MM.1S (cell line): Measurements from ENCODE around the gene SACS.

Source experiments
- DNase-seq: peaks from one replicate; pipeline ENCODE4 v3.0.0-alpha.2; 2015
- H2AFZ ChIP-seq: fragments of 300-600 bp; sonication (generic); 2 replicates; pipeline ENCODE4 v1.6.0; 2016; ENCODE audit warnings: antibody characterized with exemption, low read length
- H3F3A ChIP-seq: fragments of 300-600 bp; sonication (generic); 2 replicates; pipeline ENCODE4 v1.6.1; 2016; ENCODE audit warnings: mild to moderate bottlenecking, antibody characterized with exemption, low read length, moderate library complexity, mixed read lengths; ENCODE audit not compliant: insufficient read depth
- H3K27ac ChIP-seq: fragments of 300-600 bp; sonication (generic); 2 replicates; pipeline ENCODE4 v1.5.1; 2016; ENCODE audit warnings: mild to moderate bottlenecking, low read length
- H3K27me3 ChIP-seq: fragments of 300-600 bp; sonication (generic); replicated peaks from 2 replicates; pipeline ENCODE4 v1.6.0; 2016; ENCODE audit warnings: low read length; ENCODE audit not compliant: insufficient read depth
- H3K36me3 ChIP-seq: fragments of 300-600 bp; sonication (generic); replicated peaks from 2 replicates; pipeline ENCODE4 v1.6.1; 2016; ENCODE audit warnings: mild to moderate bottlenecking, low read length, mixed read lengths; ENCODE audit not compliant: insufficient read depth
- H3K4me1 ChIP-seq: fragments of 300-600 bp; sonication (generic); 2 replicates; pipeline ENCODE4 v1.6.1; 2016; ENCODE audit warnings: low read length, mixed read lengths
- H3K4me2 ChIP-seq: fragments of 300-600 bp; sonication (generic); 2 replicates; pipeline ENCODE4 v1.6.0; 2016; ENCODE audit warnings: low read depth, low read length
- H3K4me3 ChIP-seq: fragments of 300-600 bp; sonication (generic); 2 replicates; pipeline ENCODE4 v1.5.1; 2016; ENCODE audit warnings: low read length, mixed read lengths
- H3K79me2 ChIP-seq: fragments of 300-600 bp; sonication (generic); 2 replicates; pipeline ENCODE4 v1.6.1; 2016; ENCODE audit warnings: mixed run types, low read length, mixed read lengths
- H3K9ac ChIP-seq: fragments of 300-600 bp; sonication (generic); 2 replicates; pipeline ENCODE4 v1.6.1; 2016; ENCODE audit warnings: low read length, mixed read lengths
- H3K9me2 ChIP-seq: fragments of 300-600 bp; sonication (generic); replicated peaks from 2 replicates; pipeline ENCODE4 v1.6.1; 2016; ENCODE audit warnings: mild to moderate bottlenecking, low read length, mixed read lengths; ENCODE audit not compliant: insufficient read depth
- H3K9me3 ChIP-seq: fragments of 300-600 bp; sonication (generic); replicated peaks from 2 replicates; pipeline ENCODE4 v1.6.1; 2016; ENCODE audit warnings: mild to moderate bottlenecking, low read length, mixed read lengths; ENCODE audit not compliant: insufficient read depth
- H4K20me1 ChIP-seq: fragments of 300-600 bp; sonication (generic); 2 replicates; pipeline ENCODE4 v1.6.1; 2016; ENCODE audit warnings: mild to moderate bottlenecking, low read length, moderate library complexity, mixed read lengths; ENCODE audit not compliant: insufficient read depth
- CTCF ChIP-seq: fragments of 300-600 bp; sonication (generic); IDR thresholded peaks from 2 replicates; pipeline ENCODE4 v1.5.1; 2016; ENCODE audit warnings: antibody characterized with exemption, low read length, mixed read lengths
- EZH2 ChIP-seq: fragments of 300-600 bp; sonication (generic); optimal IDR thresholded peaks from 2 replicates; pipeline ENCODE3; 2017; ENCODE audit warnings: low read depth, mild to moderate bottlenecking, antibody characterized with exemption, low read length, mixed read lengths
- EZH2phosphoT487 ChIP-seq: fragments of 300-600 bp; sonication (generic); IDR thresholded peaks from 2 replicates; pipeline ENCODE4 v1.6.1; 2018; ENCODE audit warnings: antibody characterized with exemption, low read length

The SACS gene

GRCh38 chr13:23399347-23399746, 34.2 kb downstream of the SACS start:
- TF ChIP-seq EZH2 (no peak), CTCF (no peak), EZH2phosphoT487 (no peak)
- H3K4me3 ChIP-seq: no peak overlapping the region
- H3K9me3 ChIP-seq: no peaks in the 10 kb centered on the region
- H3K9me2 ChIP-seq: no peaks in the 10 kb centered on the region
- no peaks in the 10 kb centered on the region for H3K4me1 ChIP-seq
- no peaks in the 10 kb centered on the region for H3F3A ChIP-seq
- no peaks in the 10 kb centered on the region for H3K36me3 ChIP-seq
- H3K27ac ChIP-seq: no peak overlapping the region
- no peak for DNase-seq
- H3K27me3 ChIP-seq: no peaks in the 10 kb centered on the region
- no peak overlapping the region for H3K4me2 ChIP-seq
- no peak overlapping the region for H3K9ac ChIP-seq
- no peaks in the 10 kb centered on the region for H3K79me2 ChIP-seq
- no peaks in the 10 kb centered on the region for H4K20me1 ChIP-seq
- no peak overlapping the region for H2AFZ ChIP-seq

- Histone ChIP-seq H3K9me2 (no peaks in the 10 kb centered on the region), H3F3A (no peaks in the 10 kb centered on the region)
- TF ChIP-seq CTCF: no peak
- TF ChIP-seq EZH2: no peak
These were observed 38.7 kb downstream of the SACS start for GRCh38 chr13:23394821-23395220.

GRCh38 chr13:23392925-23393645, 40.4 kb downstream of the SACS start:
- H3K9me3 ChIP-seq: no peaks in the 10 kb centered on the region
- H3K79me2 ChIP-seq: no peaks in the 10 kb centered on the region
- H3K9ac ChIP-seq: no peak overlapping the region
- H3K27ac ChIP-seq: no peak overlapping the region
- no peaks in the 10 kb centered on the region for H3K27me3 ChIP-seq
- DNase-seq: no peak
- no peaks in the 10 kb centered on the region for H3F3A ChIP-seq
- no peak overlapping the region for H2AFZ ChIP-seq
- H3K4me1 ChIP-seq: no peaks in the 10 kb centered on the region
- H3K4me3 ChIP-seq: no peak overlapping the region
- no peaks in the 10 kb centered on the region for H3K36me3 ChIP-seq
- H4K20me1 ChIP-seq: no peaks in the 10 kb centered on the region
- no peaks in the 10 kb centered on the region for H3K9me2 ChIP-seq
- H3K4me2 ChIP-seq: no peak overlapping the region
- TF ChIP-seq EZH2phosphoT487 (no peak), CTCF (no peak), EZH2 (no peak)

More at GRCh38 chr13:23394821-23395220, 38.7 kb downstream of the SACS start:
- no peaks in the 10 kb centered on the region for H3K4me1 ChIP-seq
- H3K4me2 ChIP-seq: no peak overlapping the region
- H3K9ac ChIP-seq: no peak overlapping the region
- no peak overlapping the region for H3K4me3 ChIP-seq
- H3K79me2 ChIP-seq: no peaks in the 10 kb centered on the region
- H4K20me1 ChIP-seq: no peaks in the 10 kb centered on the region
- H2AFZ ChIP-seq: no peak overlapping the region
- H3K36me3 ChIP-seq: no peaks in the 10 kb centered on the region
- no peaks in the 10 kb centered on the region for H3K9me3 ChIP-seq
- no peak for DNase-seq
- no peak overlapping the region for H3K27ac ChIP-seq
- H3K27me3 ChIP-seq: no peaks in the 10 kb centered on the region
